Mucosa of descending colon (tissue), 3 donors: Measurements from ENCODE around the gene FBXO42. TPM values are rescaled to one million over a fixed set of nuclear protein-coding genes. Genes with fewer than 3 reads are reported as not detected.
A peak's percentile ranks its signal among the peaks of the same experiment; 100 is the strongest.

Experiments used
- ATAC-seq: fragments of 200-7000 bp; cut with Tn5 transposase; one replicate; pipeline ENCODE4 v1.9.1; 2020; ENCODE audit warnings: mild to moderate bottlenecking, moderate library complexity
- DNase-seq, 3 donors: peaks; one replicate each; pipeline ENCODE4 v3.0.0-alpha.2; 2020
- H3K36me3 ChIP-seq: fragments of 200-600 bp; one replicate; pipeline ENCODE4 v1.8.0; 2021; ENCODE audit warnings: low read depth, mild to moderate bottlenecking
- H3K4me1 ChIP-seq: fragments of 200-600 bp; one replicate; pipeline ENCODE4 v1.8.0; 2021; ENCODE audit warnings: low read depth, mild to moderate bottlenecking
- H3K4me3 ChIP-seq: fragments of 200-600 bp; one replicate; pipeline ENCODE4 v1.8.0; 2021; ENCODE audit warnings: mild to moderate bottlenecking
- H3K9me3 ChIP-seq: fragments of 200-600 bp; one replicate; pipeline ENCODE4 v1.8.0; 2021; ENCODE audit warnings: mild to moderate bottlenecking
- CTCF ChIP-seq: fragments of 200-600 bp; IDR thresholded peaks from one replicate; pipeline ENCODE4 v1.8.0; 2022; ENCODE audit warnings: antibody characterized with exemption, mild to moderate bottlenecking
- intact Hi-C, 2 donors: fragments of 100-400 bp; cut with DNase I in 1 of 2; cut with micrococcal nuclease in 1 of 2; formaldehyde crosslinking; loops; one replicate each; pipeline versions ENCODE4 v1.11.0 to v1.11.1; 2022; cut with DNase I, micrococcal nuclease
- total RNA-seq, 3 donors: library from RNA; stranded (reverse); fragmentation: NEBNext Ultra II Directional in 2 of 3; extraction: Animal tissue kit (Norgen Biotek cat#: 25700) in 2 of 3; gene quantifications; one replicate each; pipeline versions ENCODE4 v1.2.1 to v1.2.4, GENCODE V29; 2021 to 2023
- donor health status: DM: no; HTN: no; CAD: no; lungs with moderate emphysema.
- donor health status: DM: no; HTN: no; CAD: no.
- donor health status: DM: no; HTN: yes; CAD: no.

FBXO42 gene
- total RNA-seq, 3 donors from 2014 or later: 12.9 to 20.6 (median 16.3) TPM

DNA sequence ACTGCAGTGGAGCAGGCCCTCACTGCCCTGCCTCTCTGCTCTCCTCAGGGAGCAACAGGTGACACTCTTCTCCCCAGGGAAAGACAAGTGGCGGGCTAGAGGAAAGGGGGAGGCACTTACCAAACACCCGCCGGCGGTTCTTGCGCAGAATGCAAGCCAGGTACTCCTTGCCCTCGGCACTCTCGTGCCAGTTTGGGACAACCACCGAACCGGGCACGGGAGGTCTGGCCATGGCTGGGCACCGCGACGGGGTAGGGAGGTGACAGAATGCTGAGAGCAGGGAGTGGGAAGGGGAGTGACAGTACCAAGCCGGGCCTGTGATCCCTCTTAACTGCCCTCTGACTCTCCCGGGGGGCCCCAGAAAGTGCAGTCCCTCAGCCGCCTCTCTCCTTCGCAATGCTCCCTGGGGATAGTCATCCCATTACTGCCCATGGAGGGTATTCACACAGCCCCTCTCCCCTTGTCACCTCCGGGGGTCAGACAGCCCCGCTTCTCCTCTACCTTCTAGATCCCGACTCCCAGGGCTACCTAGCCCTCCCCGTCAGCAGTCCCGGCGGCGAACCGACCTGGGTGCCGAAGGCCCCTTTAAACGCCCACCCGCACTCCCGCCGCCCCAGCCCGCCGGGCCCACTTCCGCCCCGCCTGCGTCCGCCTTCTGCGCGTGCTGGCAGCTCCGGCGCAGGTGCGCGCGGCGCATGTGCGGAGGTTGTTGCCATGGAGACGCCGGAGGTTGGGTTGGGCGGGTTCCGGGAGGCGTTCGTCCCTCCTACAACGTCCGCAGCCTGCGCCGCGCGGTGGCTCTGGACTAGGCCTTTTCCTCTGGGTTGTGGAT lies 115.6 kb downstream of the FBXO42 start, which contains the start of gene CPLANE2:
TSS of gene CPLANE2 (minus strand) at position 673 of the 832 bp plus-strand sequence. CDS start at position 232, 441 bp downstream.
- TF ChIP-seq CTCF: no peak
- H3K36me3 ChIP-seq: no peaks in the 10 kb centered on the region
- no peaks in the 10 kb centered on the region for H3K9me3 ChIP-seq
- H3K4me1 ChIP-seq: peaks cover 18% of the 10 kb centered on the region
- intact Hi-C loops: no loop called here
- peak within 1 kb of the TSS; percentile 50 for H3K4me3 ChIP-seq
- peak; percentile 96 to 98 (median 98) for DNase-seq
- ATAC-seq: peak; percentile 98

DNA sequence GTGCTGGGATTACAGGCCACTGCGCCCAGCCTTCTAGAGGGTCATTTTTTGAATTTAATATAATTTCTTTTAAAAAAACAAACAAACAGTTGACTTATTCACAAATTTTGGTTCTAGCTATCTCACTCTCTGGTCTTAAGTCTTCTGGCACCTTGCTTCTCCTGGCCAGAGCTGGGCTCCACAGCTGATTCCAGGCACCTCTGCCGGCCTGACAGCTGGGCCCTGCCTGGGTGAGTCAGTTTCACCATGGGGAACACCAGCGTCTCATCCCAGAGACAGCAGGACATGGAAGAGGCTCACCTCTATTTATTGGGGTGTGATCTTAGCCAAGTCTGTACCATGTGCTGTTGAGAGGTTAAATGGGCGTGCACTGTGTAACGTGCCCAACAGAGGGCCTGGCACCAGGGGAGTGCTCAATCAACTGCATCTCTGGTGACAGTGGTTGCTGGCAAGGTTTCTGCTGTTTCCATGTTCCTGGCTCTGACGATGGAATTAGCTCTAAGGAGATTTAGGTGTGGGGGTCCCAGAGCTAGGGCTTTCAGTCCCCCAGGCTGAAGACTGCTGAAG lies 116.3 kb downstream of the FBXO42 start:
- DNase-seq (peak in 2 of 3 donors; percentile 61 to 69), ATAC-seq (peak; percentile 72)
- Histone ChIP-seq H3K36me3 (no peaks in the 10 kb centered on the region), H3K4me3 (no peak overlapping the region), H3K9me3 (no peaks in the 10 kb centered on the region), H3K4me1 (peaks cover 18% of the 10 kb centered on the region)
- no peak for TF ChIP-seq CTCF
- intact Hi-C loops: no loop called here

DNA sequence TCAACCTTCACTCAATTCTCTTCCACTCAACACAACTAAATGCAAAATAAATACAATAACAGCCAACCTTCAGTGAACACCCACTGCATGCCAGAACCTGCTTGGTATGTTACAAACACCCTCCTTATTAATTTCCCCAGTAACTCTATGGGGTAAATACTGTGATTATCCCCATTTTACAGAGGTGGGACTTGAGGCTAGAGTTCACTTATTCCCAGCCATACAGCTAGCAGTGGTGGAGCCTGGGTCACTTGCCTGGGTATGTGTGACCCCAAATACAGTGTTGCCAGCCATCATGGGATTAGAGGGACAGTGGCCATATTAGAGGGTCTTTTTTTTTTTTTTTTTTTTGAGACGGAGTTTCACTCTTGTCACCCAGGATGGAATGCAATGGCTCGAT lies 116.9 kb downstream of the FBXO42 start:
- intact Hi-C loops: no loop called here
- Histone ChIP-seq H3K4me3 (no peak overlapping the region), H3K36me3 (no peaks in the 10 kb centered on the region), H3K9me3 (no peaks in the 10 kb centered on the region), H3K4me1 (peaks cover 18% of the 10 kb centered on the region)
- ATAC-seq (no peak), DNase-seq (no peak)
- TF ChIP-seq CTCF: no peak

- H3K4me1 ChIP-seq: peaks cover 18% of the 10 kb centered on the region
- no peak overlapping the region for H3K4me3 ChIP-seq
- TF ChIP-seq CTCF: no peak
- intact Hi-C loops: no loop called here
- ATAC-seq (no peak), DNase-seq (no peak)
- no peaks in the 10 kb centered on the region for H3K36me3 ChIP-seq
- no peaks in the 10 kb centered on the region for H3K9me3 ChIP-seq
These were observed 118.8 kb downstream of the FBXO42 start for GRCh38 chr1:16233431-16233830.

- TF ChIP-seq CTCF: no peak
- intact Hi-C loops: no loop called here
- H3K4me3 ChIP-seq: no peak overlapping the region
- no peaks in the 10 kb centered on the region for H3K36me3 ChIP-seq
- H3K4me1 ChIP-seq: peaks cover 10% of the 10 kb centered on the region
- DNase-seq (no peak), ATAC-seq (no peak)
- H3K9me3 ChIP-seq: no peaks in the 10 kb centered on the region
These were observed 120.0 kb downstream of the FBXO42 start for GRCh38 chr1:16232316-16232710.
